Gastrocnemius medialis (tissue), 4 donors: ENCODE data around the gene SLC15A2. TPM values are rescaled to one million over a fixed set of nuclear protein-coding genes. Genes with fewer than 3 reads are reported as not detected.

ENCODE experiments used
- ATAC-seq, 2 donors: fragments of 150-250 bp; one replicate each; pipeline ENCODE4 v1.9.1; 2016
- DNase-seq, 2 donors: peaks; one replicate each; pipeline ENCODE4 v3.0.0-alpha.2; 2019
- H3K27ac ChIP-seq, 4 donors: fragments of 200-600 bp; sonication (generic); 1 replicate in 1 of 4; 2 replicates in 3 of 4; pipeline ENCODE4 v1.5.1; 2016 to 2018; ENCODE audit warnings: mild to moderate bottlenecking in 2 of 4, moderate library complexity in 1 of 4
- H3K27me3 ChIP-seq, 3 donors: fragments of 200-600 bp; sonication (generic) in 2 of 3; 1 replicate in 1 of 3; 2 replicates in 2 of 3; pipeline versions ENCODE4 v1.5.1 to v1.6.0; 2016 to 2019; ENCODE audit warnings: mild to moderate bottlenecking in 1 of 3, moderate library complexity in 1 of 3
- H3K36me3 ChIP-seq, 2 donors: fragments of 200-600 bp; sonication (generic) in 1 of 2; one replicate each; pipeline ENCODE4 v1.5.1; 2017 to 2018
- H3K4me1 ChIP-seq, 2 donors: fragments of 200-600 bp; sonication (generic) in 1 of 2; one replicate each; pipeline ENCODE4 v1.5.1; 2016 to 2017; ENCODE audit warnings: mild to moderate bottlenecking in 2 of 2
- H3K4me3 ChIP-seq, 4 donors: fragments of 200-600 bp; sonication (generic) in 3 of 4; 1 replicate in 1 of 4; 2 replicates in 3 of 4; pipeline ENCODE4 v1.5.1; 2016 to 2019; ENCODE audit warnings: mild to moderate bottlenecking in 2 of 4
- H3K9me3 ChIP-seq, 3 donors: fragments of 200-600 bp; sonication (generic) in 2 of 3; 1 replicate in 1 of 3; 2 replicates in 2 of 3; pipeline ENCODE4 v1.5.1; 2016 to 2019
- POLR2A ChIP-seq, 2 donors: fragments of 450-650 bp; IDR thresholded peaks; one replicate each; pipeline ENCODE4 v1.6.1; 2017; ENCODE audit warnings: antibody characterized with exemption in 2 of 2, mild to moderate bottlenecking in 2 of 2, moderate library complexity in 2 of 2
- in situ Hi-C, 4 donors: fragments of 200-750 bp; cut with MboI; loops; one replicate each; pipeline versions ENCODE4 v1.15.0 to v1.8.0; 2017; ENCODE audit warnings: low sequenced_read_pairs in 4 of 4
- intact Hi-C: fragments of 100-400 bp; cut with DNase I; formaldehyde crosslinking; loops from one replicate; pipeline ENCODE4 v1.15.1; 2023; ENCODE audit warnings: low total_unique reads
- total RNA-seq, 4 donors: library from RNA; depleted of rRNA; stranded (reverse); fragments of >200 nt; gene quantifications; one replicate each; pipeline versions ENCODE4 v1.1.0 to v1.2.3, GENCODE V29; 2016
- TF ChIP-seq, protein P1 (sequence below), 5 experiments: fragments of 450-650 bp in 3 of 5; fragments of 200-600 bp in 2 of 5; sonication (generic) in 2 of 5; IDR thresholded peaks in 4 of 5; conservative IDR thresholded peaks in 1 of 5; 1 replicate in 4 of 5; 2 replicates in 1 of 5; pipeline ENCODE4 v1.5.1; 2016 to 2019; ENCODE audit warnings: antibody characterized with exemption in 5 of 5, mild to moderate bottlenecking in 3 of 5, moderate library complexity in 3 of 5

Gene SLC15A2
- total RNA-seq, 4 donors from 2014 or later: 0.07 to 0.82 (median 0.41) TPM

DNA sequence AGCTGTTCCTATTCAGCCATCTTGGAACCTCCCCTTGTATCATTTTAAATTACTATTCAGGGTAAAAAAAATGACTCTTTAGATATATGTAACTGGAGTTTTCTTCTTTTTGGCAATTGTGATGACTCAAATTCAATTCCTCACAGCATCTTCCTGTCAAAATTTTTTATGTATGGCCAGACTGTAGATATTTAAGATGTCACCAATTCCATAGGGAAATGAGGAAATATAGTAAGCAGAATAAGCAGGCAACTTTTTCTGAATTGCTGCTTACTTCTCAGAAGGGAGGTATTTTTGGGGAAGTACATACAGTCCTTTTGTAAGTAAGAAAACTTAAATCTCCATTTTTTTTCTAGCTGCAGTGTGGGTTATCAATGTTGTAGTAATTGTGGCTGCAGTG is 30.4 kb upstream of the SLC15A2 start:
- intact Hi-C loops (no loop called here), in situ Hi-C loops (no loop called here)
- no peak for DNase-seq
- ATAC-seq: no peak
- H3K9me3 ChIP-seq: no peaks in the 10 kb centered on the region
- no peak overlapping the region for H3K4me3 ChIP-seq
- no peaks in the 10 kb centered on the region for H3K4me1 ChIP-seq
- peaks cover 0 to 12% of the 10 kb centered on the region in 2 donors for H3K36me3 ChIP-seq
- H3K27me3 ChIP-seq: no peaks in the 10 kb centered on the region
- TF ChIP-seq POLR2A (IDR thresholded peaks at IDR 0.05): no peak
- TF ChIP-seq, protein P1, sequence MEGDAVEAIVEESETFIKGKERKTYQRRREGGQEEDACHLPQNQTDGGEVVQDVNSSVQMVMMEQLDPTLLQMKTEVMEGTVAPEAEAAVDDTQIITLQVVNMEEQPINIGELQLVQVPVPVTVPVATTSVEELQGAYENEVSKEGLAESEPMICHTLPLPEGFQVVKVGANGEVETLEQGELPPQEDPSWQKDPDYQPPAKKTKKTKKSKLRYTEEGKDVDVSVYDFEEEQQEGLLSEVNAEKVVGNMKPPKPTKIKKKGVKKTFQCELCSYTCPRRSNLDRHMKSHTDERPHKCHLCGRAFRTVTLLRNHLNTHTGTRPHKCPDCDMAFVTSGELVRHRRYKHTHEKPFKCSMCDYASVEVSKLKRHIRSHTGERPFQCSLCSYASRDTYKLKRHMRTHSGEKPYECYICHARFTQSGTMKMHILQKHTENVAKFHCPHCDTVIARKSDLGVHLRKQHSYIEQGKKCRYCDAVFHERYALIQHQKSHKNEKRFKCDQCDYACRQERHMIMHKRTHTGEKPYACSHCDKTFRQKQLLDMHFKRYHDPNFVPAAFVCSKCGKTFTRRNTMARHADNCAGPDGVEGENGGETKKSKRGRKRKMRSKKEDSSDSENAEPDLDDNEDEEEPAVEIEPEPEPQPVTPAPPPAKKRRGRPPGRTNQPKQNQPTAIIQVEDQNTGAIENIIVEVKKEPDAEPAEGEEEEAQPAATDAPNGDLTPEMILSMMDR (IDR thresholded peaks at IDR 0.05 in 4 of 5, conservative IDR thresholded peaks at IDR 0.05 in 1 of 5): no peak
- no peak overlapping the region for H3K27ac ChIP-seq

DNA sequence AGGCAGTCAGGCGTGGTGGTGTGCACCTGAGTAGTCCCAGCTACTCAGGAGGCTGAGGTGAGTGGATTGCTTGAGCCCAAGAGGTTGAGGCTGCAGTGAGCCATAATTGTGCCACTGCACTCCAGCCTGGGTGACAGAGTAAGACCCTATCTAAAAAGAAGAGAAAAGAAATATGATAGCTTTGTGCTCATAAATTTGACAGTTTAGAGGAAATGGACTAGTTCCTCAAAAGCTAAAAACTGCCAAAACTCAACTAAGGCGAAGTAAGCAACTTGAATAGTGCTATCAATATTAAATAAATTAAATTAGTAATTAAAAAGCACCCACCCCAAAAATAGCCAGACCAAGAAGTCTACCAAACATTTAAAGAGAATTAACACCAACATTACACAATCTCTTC is 24.5 kb upstream of the SLC15A2 start:
- intact Hi-C loops: no loop called here
- TF ChIP-seq, protein P1 (IDR thresholded peaks at IDR 0.05 in 4 of 5, conservative IDR thresholded peaks at IDR 0.05 in 1 of 5): no peak
- no peak for TF ChIP-seq POLR2A (IDR thresholded peaks at IDR 0.05)
- no peak overlapping the region for H3K27ac ChIP-seq
- no peaks in the 10 kb centered on the region for H3K9me3 ChIP-seq
- peaks cover 0 to 13% of the 10 kb centered on the region in 2 donors for H3K36me3 ChIP-seq
- H3K4me1 ChIP-seq: no peaks in the 10 kb centered on the region
- DNase-seq: no peak
- no peaks in the 10 kb centered on the region for H3K27me3 ChIP-seq
- in situ Hi-C loops: no loop called here
- ATAC-seq: no peak
- no peak overlapping the region for H3K4me3 ChIP-seq

DNA sequence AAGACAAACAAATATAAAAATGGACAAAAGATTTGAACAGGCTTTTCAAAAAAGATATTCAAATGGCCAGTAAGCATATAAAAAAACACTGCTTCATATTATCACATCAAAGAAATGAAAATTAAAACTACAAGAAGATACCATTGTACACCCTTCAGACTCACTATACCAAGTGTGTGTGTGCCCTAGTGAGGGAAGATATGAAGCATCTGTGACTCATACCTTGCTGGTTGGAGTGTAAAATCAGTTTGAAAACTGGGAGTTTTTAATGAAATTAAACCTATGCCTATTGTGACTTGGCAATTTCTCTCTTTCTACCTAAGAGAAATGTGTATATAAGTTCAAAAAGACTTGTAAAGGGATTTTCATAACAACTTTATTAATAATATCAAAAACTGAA is 23.5 kb upstream of the SLC15A2 start:
- H3K27ac ChIP-seq: no peak overlapping the region
- no peaks in the 10 kb centered on the region for H3K9me3 ChIP-seq
- in situ Hi-C loops: no loop called here
- TF ChIP-seq POLR2A (IDR thresholded peaks at IDR 0.05): no peak
- TF ChIP-seq, protein P1 (IDR thresholded peaks at IDR 0.05 in 4 of 5, conservative IDR thresholded peaks at IDR 0.05 in 1 of 5): no peak
- no peak for DNase-seq
- no peaks in the 10 kb centered on the region for H3K27me3 ChIP-seq
- H3K36me3 ChIP-seq: peaks cover 0 to 13% of the 10 kb centered on the region in 2 donors
- intact Hi-C loops: no loop called here
- no peak overlapping the region for H3K4me3 ChIP-seq
- ATAC-seq: no peak
- no peaks in the 10 kb centered on the region for H3K4me1 ChIP-seq

DNA sequence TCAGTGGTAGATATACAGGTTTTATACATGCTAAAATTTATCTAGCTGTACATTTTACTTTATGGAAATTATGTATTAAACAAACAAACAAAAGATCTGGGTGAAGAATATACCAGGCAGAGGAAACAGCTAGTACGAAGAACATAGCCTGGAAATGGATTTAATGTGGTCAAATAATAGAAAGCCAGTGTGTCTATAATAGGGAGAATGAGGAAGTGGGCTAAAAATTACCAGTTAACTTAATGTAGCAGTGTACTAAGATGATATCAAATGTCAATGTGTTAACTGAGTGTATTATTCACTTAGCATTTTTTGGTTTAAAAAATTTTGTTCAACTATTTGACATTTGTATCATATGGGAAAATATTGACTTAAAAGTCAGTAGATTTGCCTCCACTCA is 22.8 kb upstream of the SLC15A2 start:
- Histone ChIP-seq H3K9me3 (no peaks in the 10 kb centered on the region), H3K4me3 (no peak overlapping the region), H3K27me3 (no peaks in the 10 kb centered on the region), H3K36me3 (peaks cover 0 to 13% of the 10 kb centered on the region in 2 donors), H3K27ac (no peak overlapping the region), H3K4me1 (no peaks in the 10 kb centered on the region)
- intact Hi-C loops: no loop called here
- ATAC-seq: no peak
- TF ChIP-seq POLR2A (IDR thresholded peaks at IDR 0.05): no peak
- no peak for DNase-seq
- in situ Hi-C loops: no loop called here

DNA sequence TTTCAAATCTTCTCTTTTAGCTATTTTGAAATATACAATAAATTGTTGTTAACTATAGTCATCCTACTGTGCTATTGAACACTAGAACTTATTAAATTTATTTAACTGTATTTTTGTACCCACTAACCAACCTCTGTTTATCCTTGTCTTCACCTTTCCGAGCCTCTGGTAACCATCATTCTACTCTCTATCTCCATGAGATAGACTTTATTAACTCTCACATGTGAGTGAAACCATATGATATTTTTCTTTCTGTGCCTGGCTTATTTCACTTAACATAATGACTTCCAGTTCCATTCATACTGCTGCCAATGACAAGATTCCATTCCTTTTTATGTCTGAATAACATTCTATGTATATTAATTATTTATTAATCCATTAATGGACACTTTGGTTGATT is 15.8 kb upstream of the SLC15A2 start:
- in situ Hi-C loops: no loop called here
- H3K4me1 ChIP-seq: no peaks in the 10 kb centered on the region
- no peak for TF ChIP-seq POLR2A (IDR thresholded peaks at IDR 0.05)
- H3K36me3 ChIP-seq: no peaks in the 10 kb centered on the region
- intact Hi-C loops: no loop called here
- DNase-seq: no peak
- no peak overlapping the region for H3K4me3 ChIP-seq
- no peak overlapping the region for H3K27ac ChIP-seq
- no peaks in the 10 kb centered on the region for H3K9me3 ChIP-seq
- no peak for ATAC-seq
- H3K27me3 ChIP-seq: no peaks in the 10 kb centered on the region

DNA sequence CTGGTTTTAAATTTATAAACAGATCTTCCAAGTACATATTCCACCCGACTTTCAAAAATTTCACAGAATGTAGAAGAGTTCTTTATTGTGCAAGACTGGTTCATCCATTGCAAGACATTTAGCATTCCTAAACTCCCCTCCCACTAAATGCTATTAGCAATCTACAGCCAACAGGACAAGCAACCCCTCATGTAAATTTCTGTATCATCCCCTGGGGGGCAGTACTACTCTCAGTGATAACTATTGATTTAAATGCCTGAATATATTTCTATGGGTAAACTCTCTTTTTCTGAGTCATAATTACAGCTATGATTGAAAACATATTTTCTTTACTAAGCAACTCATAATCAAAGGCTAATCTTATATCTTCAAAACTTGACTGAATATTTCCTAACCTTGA is 10.7 kb upstream of the SLC15A2 start:
- no peak overlapping the region for H3K27ac ChIP-seq
- no peaks in the 10 kb centered on the region for H3K27me3 ChIP-seq
- no peak for TF ChIP-seq POLR2A (IDR thresholded peaks at IDR 0.05)
- TF ChIP-seq, protein P1 (IDR thresholded peaks at IDR 0.05 in 4 of 5, conservative IDR thresholded peaks at IDR 0.05 in 1 of 5): no peak
- intact Hi-C loops (no loop called here), in situ Hi-C loops (no loop called here)
- H3K36me3 ChIP-seq: no peaks in the 10 kb centered on the region
- H3K4me3 ChIP-seq: no peak overlapping the region
- H3K4me1 ChIP-seq: no peaks in the 10 kb centered on the region
- ATAC-seq (no peak), DNase-seq (no peak)
- H3K9me3 ChIP-seq: no peaks in the 10 kb centered on the region
